Stimulated activated CD4-positive, alpha-beta T cell treated with anti-CD3 and anti-CD28 coated beads, Interleukin-2, amount 100 ng/mL, for 48 hours (primary cell): ENCODE measurements around the gene CFAP46.

Source experiments
- DNase-seq, 2 donors: peaks; one replicate each; pipeline ENCODE4 v3.0.0-alpha.2; 2020

CFAP46 gene

DNA sequence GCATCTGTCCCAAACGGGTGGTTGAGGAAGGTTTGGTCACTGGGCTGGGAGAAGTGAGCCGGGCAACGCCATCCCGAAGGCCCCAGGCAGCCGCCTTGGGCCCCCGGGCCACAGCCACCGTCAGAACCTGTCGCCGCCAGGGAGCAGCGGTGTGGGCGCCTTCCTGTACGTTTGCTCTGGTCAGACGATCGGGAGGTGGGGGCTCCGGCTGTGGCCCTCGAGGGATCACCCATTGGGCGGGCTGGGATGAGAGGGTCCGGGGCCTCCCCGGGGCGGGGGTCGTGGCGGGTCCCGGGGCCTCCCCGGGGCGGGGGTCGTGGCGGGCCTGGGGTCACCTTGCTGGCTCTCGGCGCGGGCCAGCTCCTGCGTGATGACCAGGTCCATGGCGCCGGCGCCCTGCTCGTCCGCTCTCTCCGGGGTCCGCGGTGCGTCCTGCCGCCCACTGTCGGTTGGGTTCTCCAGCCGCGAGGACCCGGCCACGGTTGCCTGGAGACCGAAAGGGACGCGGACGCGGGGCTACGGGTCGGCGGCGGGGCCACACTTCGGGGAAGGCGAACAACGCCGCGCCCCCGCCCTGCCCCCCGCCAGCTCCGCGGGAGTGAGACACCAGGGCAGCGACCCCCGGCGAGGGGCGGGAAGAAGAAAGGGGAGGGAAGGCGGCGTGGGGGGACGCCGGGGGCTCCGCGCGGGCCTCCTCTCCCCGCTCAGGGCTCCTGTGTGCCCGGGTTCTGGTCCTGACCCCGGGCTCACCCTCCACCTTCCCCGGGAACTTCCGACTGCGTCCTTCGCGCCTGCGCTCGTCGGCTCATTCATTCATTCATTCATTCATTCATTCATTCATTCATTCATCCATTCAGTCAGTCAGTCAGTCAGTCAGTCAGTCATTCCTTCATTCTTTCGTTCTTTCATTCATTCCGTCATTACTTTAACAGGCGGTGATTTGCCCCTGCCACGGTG lies at the start of gene CFAP46:
TSS of gene CFAP46 (minus strand) at position 470 of the 957 bp plus-strand sequence. CDS start at position 384, 86 bp downstream.
- DNase-seq: no peak

DNA sequence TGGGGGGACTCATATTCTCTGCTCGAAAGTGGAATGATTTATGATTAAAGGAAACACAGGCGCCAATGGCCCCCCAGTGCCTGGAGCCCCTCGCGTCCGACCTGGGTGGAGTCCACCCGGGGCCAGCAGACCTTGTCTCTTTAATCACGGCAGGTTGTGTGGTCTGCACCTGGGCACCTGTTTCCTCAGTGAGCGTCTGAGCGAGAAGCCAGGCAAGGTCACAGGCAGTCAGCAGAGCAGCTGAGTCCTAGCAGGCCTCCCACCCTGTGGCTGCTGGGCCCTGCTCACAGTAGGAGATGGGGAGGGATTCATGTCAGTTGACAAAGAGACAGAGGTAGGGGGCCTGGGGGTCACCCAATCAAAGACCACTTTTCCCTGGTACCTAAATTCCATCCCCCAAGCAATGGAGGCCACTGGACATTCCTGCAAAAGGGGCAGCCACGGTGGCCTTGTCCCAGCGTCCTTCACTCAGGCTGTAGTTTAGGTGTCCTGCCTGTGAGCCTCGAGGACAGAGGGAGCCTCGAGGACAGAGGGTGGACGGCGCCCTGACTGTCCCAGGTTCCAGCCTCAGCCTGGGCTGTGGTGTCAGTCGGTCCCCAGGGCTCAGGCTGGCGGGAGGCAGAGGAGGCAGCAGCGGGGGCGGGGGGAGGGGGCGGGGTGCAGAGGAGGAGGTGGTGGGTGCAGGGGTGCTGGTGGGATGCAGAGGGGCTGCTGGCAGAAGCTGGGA lies 49.5 kb upstream of the CFAP46 start:
- DNase-seq: no peak

DNA sequence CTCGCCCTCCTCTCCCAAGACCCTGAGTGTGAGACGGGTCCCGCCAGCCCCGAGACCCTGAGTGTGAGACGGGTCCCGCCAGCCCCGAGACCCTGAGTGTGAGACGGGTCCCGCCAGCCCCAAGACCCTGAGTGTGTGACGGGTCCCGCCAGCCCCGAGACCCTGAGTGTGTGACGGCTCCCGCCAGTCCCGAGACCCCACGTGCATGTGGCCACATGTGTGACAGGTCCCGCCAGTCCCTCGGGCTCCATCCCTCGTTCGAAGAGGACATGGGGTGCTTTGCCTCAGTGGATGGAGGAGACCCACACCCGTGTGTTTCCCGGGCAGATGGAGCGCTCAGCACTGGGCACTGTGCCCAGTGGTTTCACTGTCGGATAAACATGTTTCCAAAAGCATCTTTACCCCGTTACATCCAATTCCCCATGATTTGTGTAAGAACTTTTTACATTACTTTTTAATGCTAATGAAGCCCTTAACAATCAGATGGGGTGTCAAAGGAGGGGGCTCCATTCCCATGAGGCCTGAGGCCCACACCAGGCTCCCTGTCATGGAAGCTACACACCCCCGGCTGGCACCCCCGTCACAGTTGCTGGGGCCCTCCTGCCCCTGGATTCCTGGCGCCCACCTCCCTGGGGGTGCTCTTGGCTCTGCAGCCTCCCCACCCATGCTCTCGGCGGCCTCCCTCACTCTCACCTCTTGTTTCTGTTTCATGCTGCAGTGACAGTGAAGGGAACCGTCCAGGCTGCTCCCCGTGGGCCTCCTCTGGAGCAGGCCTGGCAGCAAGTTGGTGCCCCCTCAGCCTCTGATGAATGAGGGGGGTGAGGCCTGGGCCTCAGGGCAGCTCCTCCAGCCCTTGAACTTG lies 48.5 kb upstream of the CFAP46 start:
- no peak for DNase-seq

DNA sequence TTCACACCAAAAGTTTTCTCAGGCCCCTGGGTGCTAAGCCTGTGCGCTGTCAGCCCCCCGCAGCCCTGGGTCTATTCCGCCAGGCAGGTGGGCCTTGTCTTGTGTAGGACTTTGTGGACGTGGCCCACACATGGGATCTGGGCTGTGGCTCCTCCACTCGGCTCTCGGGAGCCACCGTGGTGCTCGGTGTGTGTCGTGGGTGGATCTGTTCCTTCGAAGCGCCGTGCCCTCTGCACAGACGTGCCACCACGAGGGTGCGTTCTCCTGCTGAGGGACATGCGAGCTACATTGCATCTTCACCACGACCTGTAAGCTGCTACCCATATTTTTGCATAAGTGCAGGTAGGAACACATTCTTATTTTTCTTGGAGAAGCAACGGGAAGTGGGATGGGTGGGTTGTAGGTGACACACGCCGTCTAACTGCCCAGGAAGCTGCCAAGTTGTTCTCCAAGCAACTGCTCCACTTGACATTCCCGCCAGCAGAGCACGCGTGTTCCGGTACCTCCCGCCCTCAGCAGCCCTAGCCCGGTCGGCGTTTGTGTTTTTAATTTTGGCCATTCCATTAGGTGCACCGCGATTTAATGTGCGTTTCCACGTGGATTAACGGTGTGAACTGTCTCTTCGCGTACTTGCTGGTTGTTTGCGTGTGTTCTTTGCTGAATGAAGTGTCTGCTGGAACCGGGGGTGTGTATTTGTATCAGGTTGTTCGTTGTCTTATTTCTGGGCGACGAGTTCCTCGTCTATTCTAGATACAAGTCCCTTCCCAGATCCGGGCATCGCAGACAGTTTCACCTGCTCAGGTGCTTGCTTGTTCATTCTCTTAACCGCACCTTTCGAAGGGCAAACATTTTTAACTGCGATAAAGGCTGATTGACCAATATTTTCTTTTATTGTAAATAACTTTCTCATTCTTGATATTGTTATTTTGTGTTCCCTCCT lies 47.4 kb upstream of the CFAP46 start:
- DNase-seq: no peak

DNA sequence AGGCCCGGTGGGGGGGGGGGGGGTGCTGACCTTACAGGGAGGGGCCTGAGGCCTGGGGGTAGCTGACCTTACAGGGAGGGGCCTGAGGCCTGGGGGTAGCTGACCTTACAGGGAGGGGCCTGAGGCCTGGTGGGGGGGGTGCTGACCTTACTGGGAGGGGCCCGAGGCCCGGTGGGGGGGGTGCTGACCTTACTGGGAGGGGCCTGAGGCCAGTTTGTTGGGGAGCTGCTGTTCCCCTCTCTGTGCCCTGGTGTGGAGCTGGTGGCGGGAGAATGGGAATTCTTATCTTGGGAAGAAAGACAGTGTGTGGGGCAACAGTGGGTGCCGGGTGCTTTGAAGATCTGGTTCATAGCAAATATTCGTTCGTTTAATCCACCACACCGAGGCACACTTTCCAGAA lies 46.6 kb upstream of the CFAP46 start:
- DNase-seq: no peak

DNA sequence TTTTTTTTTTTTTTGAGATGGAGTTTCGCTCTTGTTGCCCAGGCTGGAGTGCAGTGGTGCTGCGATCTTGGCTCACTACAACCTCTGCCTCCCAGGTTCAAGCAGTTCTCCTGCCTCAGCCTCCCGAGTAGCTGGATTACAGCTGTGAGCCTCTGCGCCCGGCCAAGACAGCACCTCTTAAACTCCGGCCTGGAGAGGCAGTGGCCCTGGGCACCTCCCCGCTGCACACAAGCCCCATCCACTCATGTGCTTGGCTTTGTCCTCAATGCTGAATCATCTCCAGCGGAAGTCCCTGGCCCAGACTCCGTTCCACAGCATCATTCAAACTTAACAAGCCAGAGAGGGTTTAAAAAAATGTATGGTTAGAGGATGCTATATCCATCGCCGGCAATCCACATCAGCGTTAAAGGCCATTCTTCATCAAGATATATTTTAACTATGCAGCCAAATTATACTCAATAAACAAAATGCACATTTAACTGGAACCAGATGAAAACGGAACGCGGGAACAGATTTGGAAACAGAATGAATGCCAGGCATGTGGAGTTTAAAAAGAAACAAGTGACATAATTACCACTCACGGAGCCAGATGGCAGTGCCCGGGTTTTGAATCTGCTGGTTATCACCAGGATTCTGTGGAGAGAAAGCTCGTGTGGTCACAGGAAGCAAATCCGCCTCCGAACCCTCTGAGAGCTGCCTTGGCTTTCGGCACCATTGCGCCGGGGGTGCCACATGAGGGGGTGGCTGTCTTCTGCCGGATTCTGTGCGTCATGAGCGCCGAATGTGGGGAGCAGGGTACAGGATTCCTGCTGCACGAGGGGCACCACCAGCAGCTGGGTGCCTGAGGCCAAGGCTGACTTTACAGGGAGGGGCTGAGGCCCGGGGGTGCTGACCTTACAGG lies 45.6 kb upstream of the CFAP46 start:
- DNase-seq: no peak

DNA sequence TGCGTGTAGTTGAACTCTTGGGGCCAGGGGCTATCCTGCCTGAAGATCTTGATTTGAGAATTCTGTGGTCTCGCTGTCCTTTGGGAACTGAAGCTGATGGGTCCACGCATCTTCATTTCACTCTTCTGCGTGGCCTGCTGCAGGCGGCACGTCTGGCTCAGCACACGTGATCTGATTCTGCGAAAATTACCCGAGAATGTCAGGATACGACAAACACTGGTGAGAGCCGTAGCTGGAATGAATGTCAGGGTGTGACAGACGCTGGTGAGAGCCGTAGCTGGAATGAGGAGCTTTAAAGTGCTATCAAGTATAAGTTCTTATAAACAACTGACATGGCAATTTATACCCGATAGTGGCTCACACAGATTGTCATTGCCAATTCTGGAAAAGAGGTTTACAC lies 44.6 kb upstream of the CFAP46 start:
- DNase-seq: no peak

DNA sequence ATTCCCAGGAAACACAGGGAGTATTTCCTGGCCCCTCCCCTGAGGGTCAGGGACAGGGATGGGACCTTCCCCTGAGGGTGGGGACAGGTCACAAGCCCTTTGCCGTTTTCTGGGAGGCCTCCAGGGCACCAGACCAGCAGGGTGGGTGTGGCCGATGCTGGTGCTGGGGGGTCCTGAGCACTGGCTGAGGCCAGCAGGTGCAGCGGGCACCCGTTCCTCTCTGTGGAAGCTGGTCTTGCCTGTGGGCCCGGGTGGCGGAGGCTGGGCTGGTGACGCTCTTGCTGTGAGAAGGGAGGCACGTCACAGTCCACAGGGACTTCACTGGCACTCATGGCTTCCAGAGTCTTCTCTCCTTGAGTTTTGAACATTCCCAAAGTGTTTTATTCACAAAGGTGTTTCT lies 44.2 kb upstream of the CFAP46 start:
- no peak for DNase-seq

DNA sequence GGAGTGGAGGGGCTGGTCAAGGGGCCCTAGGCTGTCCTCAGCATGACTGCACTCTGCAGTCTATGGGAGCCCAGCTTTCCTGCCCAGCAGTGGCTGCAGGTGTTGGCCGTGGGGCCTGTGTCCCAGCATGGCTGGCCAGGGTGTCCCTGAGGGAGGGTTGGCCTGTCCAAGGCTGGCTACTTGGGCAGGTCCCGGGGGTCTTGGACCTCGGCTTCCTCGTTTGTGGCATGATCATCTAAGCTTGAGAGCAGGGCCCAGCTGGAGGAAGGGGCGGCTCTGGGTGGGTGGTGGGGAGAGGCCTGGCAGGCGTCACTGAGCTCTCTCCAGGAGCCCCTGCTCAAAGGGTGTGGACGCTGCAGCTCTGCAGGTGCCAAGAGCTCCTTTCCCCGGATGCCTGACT lies 43.7 kb upstream of the CFAP46 start:
- DNase-seq: no peak

DNA sequence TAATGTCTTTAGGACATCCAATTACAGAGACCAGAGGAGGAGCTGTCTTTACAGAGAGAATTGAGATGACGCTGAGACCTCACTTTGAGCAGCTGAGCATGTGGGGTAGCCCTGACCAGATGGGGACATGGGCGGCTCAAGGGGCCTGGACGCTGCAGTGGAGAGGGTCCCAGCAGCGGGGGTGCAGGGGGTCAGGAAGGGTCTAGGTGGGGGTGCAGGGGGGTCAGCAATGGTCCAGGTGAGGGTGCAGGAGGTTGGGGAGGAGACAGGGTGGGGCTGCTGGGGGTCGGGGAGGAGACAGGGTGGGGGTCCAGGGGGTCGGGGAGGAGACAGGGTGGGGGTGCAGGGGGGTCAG lies 43.2 kb upstream of the CFAP46 start:
- no peak for DNase-seq

DNA sequence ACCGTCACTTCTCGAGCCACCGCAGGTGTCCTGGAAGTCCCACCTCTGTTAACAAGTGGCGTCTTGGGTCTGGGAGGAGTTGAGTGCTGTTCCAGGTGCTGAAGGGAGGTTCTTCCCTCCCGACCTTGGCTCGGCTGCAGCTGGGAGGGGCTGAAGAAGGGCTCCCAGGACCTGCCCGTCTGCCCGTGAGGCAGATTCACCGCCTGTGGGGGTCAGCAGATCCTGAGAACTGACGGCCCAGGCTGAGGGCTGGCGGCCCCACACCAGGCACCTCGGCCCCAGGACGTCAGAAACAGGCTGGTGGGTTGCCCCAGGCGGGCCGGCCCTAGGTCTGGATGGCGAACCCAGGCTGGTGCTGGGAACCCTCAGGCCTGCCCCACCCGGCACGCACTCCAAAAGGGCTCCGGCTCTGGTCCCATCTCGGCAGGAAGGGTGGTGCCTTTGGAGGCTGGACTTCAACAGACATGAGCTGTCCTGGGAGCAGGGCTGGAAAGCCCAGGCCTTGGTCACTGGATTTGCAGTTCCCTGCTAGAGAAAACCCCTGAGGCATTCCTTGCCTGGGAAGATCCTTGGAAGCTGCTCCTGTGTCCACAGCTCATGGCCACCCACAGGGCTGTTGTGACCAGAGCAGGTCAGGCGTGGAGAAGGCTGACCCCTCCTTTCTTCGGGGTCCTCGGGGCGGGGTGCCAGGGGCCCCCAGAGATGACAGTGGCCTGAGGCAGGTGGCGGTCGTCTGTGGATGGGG lies 42.6 kb upstream of the CFAP46 start:
- no peak for DNase-seq

DNA sequence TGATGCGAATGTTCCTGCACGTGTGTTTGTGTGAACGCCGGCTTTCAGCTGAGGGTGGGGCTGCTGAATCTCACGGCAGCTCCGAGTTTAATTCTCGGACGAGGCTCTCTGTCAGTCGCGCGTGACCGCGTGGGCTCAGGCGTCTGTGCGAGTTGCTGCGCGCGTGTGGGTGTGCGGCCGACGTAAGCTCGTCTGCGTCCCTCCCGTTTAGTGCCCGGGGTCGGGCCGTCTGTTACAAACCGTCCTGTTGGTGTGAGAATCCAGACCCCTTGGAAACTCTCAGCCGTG lies 41.6 kb upstream of the CFAP46 start:
- DNase-seq: no peak

DNA sequence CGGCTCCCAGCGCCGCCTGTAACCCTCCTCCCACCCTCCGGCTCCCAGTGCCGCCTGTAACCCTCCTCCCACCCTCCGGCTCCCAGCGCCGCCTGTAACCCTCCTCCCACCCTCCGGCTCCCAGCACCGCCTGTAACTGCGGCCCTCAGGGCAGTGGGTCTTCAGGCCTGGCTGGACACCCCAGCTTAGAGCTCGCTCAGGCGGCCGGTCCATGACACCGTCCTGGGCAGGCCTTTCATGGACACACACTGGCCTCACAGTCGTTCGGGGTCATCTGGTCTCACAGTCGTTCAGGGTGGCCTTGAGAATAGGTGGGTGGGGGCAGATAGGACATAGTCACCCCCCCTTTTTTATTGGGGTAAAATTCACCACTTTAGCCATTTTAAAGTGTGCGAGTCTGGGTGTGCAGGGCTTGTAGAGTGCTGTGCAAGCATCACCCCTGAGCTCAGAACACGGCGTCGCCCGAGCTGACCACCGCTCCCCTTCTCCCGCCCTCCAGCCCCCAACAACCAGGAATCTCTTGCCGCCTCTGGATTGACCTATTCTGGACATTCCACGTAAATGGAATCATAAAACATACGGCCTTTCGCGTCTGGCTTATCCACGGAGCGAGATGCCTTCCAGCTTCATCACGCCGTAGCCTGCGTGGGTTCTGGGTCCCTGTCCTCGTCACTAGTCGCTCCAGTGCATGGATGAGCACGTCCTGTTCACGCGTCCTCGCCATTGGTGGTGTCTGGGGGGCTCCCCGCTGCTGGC lies 41.1 kb upstream of the CFAP46 start:
- no peak for DNase-seq

DNA sequence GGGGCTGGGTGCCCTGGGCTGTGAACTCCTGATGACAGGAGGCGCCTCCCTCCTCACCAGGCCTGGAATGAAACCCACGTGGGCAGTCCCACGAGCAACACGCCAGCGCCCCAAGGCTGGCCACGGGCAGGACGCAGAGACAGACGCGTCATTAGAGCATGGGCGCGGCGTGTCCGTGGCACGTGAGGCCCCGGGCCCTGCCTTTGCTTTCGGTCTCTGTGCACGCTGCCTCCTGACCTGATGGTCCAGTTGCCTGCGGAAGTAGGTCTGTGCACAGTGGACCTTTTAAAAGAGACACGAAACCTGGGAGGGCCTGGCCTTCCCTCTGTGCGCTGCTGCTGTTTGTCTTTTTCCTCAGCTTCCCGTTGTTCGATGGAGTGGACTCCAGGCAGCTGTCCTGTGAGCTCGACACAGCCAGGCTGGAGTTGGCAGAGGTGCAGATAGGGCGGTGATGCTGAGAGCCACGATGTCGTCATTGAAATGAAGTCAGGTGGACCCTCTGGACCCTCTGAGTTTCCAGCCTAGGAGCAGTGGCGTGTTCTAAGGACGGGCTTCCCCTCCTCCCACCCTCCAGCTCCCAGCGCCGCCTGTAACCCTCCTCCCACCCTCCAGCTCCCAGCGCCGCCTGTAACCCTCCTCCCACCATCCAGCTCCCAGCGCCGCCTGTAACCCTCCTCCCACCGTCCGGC lies 40.1 kb upstream of the CFAP46 start:
- DNase-seq: no peak

DNA sequence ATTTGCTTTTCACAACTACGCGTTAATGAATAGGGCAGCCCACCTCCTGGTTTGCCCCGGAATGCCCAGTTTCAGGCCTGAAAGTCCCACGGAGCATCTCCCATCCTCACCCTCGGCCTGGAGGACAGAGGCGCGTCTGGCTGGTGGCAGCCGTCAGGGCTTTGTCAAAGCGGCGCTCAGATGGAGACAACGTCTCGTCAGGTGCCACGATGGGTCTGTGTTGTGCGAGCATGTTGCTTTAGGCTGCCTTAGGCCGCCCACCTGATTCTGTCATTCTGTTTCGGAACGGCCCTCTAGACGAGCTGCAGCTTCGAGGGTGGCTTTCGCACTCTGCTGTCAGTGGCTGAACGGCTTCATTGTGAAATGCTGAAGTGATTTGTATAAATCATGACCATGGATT lies 39.4 kb upstream of the CFAP46 start:
- no peak for DNase-seq

DNA sequence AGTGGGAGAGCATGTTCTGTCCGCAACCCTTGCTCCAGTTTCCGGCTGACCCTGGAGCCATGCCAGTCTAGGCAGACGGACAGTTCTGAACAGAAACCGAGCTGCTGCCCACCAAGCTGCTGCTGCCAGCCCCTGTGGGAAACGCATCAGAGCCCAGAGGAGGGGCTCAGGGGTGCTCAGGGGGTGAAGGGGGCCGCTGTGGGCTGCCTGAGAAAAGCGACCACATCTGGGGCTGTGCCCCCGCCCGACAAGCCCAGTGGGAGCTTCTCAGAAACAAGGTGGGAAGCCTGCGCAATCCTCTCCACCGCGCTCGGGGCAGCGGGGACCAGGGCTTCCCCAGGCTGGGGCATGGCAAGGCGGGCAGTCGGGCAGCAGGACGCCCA lies 38.8 kb upstream of the CFAP46 start:
- DNase-seq: no peak

DNA sequence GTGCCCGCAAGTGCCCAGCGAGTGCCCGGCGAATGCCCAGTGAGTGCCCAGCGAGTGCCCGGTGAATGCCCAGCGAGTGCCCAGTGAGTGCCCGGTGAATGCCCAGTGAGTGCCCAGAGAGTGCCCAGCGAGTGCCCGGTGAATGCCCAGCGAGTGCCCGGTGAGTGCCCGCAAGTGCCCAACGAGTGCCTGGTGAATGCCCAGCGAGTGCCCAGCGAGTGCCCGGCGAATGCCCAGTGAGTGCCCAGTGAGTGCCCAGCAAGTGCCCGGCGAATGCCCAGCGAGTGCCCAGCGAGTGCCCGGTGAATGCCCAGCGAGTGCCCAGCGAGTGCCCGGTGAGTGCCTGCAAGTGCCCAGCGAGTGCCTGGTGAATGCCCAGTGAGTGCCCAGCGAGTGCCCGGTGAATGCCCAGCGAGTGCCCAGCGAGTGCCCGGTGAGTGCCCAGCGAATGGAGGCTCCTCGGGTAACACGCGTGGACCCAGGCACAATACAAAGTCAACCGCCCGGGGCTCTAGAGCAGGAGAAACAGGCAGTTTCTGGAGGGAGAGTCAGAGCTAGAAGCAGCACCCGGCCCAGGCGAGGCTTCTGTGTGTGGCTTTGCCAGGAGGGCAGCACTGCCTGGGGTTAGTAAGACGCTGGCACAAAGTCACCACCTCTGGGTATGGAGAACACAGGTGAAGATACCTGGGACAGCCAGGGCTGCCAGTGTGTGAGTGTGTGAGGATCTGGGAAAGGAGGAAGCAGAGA lies 38.2 kb upstream of the CFAP46 start:
- DNase-seq: no peak
